GM20431 (cell line): ENCODE measurements around the gene CLEC14A.

Source experiments
- in situ Hi-C: fragments of 300-500 bp; cut with MseI, MboI; formaldehyde crosslinking; loops from one replicate; pipeline ENCODE4 v1.15.0; 2020; ENCODE audit warnings: low sequenced_read_pairs; ENCODE audit not compliant: unreplicated experiment

Gene CLEC14A, protein sequence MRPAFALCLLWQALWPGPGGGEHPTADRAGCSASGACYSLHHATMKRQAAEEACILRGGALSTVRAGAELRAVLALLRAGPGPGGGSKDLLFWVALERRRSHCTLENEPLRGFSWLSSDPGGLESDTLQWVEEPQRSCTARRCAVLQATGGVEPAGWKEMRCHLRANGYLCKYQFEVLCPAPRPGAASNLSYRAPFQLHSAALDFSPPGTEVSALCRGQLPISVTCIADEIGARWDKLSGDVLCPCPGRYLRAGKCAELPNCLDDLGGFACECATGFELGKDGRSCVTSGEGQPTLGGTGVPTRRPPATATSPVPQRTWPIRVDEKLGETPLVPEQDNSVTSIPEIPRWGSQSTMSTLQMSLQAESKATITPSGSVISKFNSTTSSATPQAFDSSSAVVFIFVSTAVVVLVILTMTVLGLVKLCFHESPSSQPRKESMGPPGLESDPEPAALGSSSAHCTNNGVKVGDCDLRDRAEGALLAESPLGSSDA

GRCh38 chr14:38255673-38256532 is at the start of gene CLEC14A:
Gene CLEC14A, minus strand, starts transcription at chr14:38256093. Its CDS starts 71 bp downstream, at chr14:38256022.
- in situ Hi-C loops: no loop called here

DNA sequence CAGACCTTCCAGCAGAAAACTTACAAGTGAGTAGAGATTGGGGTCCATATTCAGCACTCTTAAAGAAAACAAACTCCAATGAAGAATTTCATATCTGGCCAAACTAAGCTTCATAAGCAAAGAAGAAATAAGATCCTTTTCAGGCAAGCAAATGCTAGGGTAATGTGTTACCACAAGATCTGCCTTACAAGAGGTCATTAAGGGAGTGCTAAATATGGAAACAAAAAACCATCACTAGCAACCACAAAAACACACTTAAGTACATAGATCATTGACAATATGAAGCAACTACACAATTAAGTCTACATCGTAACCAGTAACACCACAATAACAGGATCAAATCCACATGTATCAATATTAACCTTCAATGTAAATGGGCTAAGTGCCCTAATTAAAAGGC is 47.1 kb upstream of the CLEC14A start:
- in situ Hi-C loops: no loop called here

DNA sequence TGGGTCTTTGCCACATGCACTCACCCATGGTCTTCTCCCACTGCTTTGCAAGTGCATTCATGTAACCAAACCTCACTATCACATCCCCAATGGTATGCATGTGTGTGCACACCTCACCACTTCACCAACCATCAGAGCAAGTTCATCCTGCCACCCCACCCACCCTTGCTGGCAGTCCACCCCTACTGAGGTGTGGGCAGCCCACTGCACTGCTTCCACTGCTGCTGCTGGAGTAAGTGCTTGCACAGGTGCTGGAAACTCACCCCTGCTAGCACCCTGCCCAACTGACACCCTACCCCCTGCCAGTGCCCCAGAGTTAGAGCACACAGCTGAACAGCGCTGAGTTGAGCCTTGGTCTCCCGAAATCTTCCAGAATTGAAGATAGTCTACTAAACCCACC is 46.1 kb upstream of the CLEC14A start:
- in situ Hi-C loops: no loop called here

GRCh38 chr14:38297681-38298080 is 41.8 kb upstream of the CLEC14A start:
- in situ Hi-C loops: no loop called here

- in situ Hi-C loops: no loop called here
Measured at GRCh38 chr14:38291681-38292467, 36.0 kb upstream of the CLEC14A start.

GRCh38 chr14:38290601-38291188 is 34.8 kb upstream of the CLEC14A start:
- in situ Hi-C loops: no loop called here

DNA sequence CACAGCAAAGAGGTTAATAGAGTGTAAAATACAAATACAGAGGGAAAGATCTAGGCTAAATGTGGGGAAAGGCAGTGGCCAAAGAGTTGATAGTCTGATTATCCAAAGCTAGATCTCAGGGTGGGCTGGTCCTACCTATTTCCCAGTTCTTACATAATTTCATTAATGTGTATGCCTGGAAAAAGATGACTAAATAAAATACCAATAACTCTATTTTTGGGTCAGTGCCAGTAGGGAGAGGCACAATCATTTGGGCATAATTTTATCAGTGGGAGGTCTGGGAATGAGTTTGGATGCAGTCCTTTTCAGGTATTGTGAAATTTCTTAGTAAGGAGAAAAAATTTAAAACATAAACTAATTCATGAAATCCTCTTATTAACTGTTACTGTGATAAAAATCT is 30.6 kb upstream of the CLEC14A start:
- in situ Hi-C loops: no loop called here

DNA sequence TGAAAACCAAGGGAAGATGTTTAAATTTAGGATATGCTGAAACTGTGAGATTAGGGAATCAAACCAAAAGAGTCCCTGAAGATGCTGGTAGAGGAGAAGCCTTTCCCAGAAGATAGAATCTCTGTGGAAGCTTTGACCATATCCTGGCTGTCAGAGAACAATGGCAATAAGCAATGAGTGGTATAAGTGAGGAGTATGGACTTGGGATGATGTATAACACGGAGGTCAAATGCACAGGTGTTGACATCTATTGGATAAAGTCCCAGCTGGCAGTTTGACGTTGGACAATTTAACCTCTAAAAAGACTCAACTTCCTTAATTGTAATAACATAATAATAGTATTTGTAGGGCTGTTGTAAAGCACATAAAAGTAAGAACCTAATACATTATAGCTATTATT is 30.1 kb upstream of the CLEC14A start:
- in situ Hi-C loops: no loop called here

DNA sequence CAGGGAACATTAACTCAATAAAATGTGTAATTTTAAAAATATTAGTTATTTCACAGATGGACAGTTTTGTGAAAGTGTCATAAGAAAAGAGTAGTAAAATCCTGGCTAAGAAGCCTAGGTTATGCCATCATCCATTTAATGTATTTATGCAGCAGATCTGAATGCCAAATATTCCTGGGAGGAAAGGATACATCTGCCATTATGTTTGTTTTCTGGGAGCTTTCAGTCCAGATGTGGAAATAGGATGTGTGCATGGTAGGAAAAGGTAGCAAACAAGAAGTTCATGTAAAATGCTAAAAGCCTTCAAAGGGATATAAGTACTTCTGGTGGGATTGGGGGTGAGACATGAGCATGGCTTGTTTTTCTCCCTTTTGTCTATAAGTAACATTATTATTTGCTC is 27.0 kb upstream of the CLEC14A start:
- in situ Hi-C loops: no loop called here

DNA sequence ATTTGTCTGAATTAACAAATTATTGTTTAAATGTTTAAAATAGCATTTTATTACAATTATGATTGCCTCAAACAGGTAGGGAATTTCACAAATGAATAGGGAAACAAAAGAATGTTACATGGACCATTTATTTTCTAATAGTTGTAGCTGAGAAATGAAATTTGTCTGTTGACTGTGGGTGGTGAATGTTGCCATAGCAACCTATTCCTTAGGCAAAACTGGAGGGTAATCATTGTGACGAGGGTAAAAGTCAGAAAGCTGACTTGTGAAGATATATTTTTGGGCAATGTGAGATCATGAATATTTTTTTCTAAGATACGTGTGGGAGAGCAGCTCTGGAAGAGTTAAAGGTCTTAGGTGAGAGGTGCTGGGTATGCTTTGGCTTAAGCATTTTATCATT is 24.2 kb upstream of the CLEC14A start:
- in situ Hi-C loops: no loop called here

GRCh38 chr14:38279572-38279971 is 23.7 kb upstream of the CLEC14A start:
- in situ Hi-C loops: no loop called here

DNA sequence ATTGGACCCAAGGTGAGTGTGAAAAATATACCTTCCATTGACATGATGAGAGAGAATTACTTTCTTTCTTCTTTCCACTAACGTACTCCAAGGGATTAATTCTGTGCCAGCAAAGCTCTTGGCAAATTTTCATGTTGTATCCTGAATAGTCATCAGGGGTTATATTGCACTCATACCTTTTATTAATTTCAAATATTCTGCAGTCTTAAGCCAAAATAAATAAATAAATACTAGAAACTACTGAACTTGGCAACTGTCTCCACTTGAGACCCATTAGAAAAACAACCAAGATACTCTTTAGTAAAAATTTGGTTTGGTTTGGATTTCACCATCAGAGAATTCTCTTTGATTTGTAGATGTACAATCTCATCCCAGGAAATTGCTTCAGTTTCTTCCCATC is 22.1 kb upstream of the CLEC14A start:
- in situ Hi-C loops: no loop called here

DNA sequence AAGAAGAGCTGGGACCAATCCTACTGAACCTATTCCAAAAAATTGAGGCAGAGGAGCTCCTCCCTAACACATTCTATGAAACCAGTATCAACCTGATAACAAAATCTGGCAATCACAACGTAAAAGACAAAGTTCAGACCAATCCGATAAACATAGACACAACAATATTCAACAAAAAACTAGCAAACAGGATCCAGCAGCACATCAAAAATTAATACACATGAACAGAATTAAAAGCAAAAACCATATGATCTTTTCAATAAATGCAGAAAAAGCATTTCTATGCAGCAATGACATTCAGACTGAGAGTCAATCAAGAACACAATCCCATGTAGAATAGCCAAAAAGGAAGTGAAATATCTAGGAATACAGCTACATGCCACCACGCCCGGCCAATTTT is 7.0 kb upstream of the CLEC14A start:
- in situ Hi-C loops: no loop called here

GRCh38 chr14:38261620-38262019 is 5.7 kb upstream of the CLEC14A start:
- in situ Hi-C loops: no loop called here

GRCh38 chr14:38257507-38257906 is 1.6 kb upstream of the CLEC14A start:
- in situ Hi-C loops: no loop called here

DNA sequence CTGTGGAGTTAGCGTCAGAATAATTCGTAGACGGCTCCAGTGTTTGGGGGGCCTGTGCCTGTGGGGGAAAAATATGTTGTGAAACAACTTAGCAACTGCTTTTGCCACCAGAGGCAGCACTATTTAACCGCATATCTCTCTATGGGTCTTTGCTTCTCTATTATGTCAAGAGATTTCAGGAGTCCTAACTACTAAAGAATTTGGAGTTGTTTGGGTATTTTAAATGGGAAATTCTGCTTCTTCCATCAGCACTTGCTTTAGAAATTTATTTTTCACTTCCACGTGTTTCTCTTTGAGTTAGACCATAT is 594 bp upstream of the CLEC14A start:
- in situ Hi-C loops: no loop called here

DNA sequence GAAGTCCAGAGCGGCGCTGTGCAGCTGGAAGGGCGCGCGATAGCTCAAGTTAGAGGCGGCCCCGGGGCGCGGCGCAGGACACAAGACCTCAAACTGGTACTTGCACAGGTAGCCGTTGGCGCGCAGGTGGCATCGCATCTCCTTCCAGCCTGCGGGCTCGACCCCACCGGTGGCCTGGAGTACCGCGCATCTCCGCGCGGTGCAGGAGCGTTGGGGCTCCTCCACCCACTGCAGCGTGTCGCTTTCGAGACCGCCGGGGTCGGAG is 553 bp downstream of the CLEC14A start:
- in situ Hi-C loops: no loop called here

- in situ Hi-C loops: no loop called here
Measured at GRCh38 chr14:38254571-38255407, 1.1 kb downstream of the CLEC14A start.

GRCh38 chr14:38253676-38254075 is 2.2 kb downstream of the CLEC14A start:
- in situ Hi-C loops: no loop called here
